GM19193 (cell line): Measurements from ENCODE around the gene ZNF331.

Experiments
- POLR2A ChIP-seq: IDR thresholded peaks from 4 replicates; pipeline ENCODE4 v1.6.1; 2011; ENCODE audit not compliant: insufficient read depth, insufficient read length; ENCODE audit errors: extremely low read depth

The ZNF331 gene

GRCh38 chr19:53520547-53521372 lies 17.2 kb upstream of the ZNF331 start:
- TF ChIP-seq POLR2A, result peak; percentile 27

- no peak for TF ChIP-seq POLR2A
These were observed 16.4 kb upstream of the ZNF331 start for GRCh38 chr19:53521373-53522202.

GRCh38 chr19:53525922-53526321 lies 12.0 kb upstream of the ZNF331 start:
- no peak for TF ChIP-seq POLR2A

GRCh38 chr19:53530622-53531021 lies 7.3 kb upstream of the ZNF331 start:
- no peak for TF ChIP-seq POLR2A

GRCh38 chr19:53531457-53531856 lies 6.5 kb upstream of the ZNF331 start:
- TF ChIP-seq POLR2A, result no peak

- no peak for TF ChIP-seq POLR2A
These were observed 5.6 kb upstream of the ZNF331 start for GRCh38 chr19:53532362-53532761.

- no peak for TF ChIP-seq POLR2A
These were observed 1.8 kb upstream of the ZNF331 start for GRCh38 chr19:53536225-53536548.

- no peak for TF ChIP-seq POLR2A
These were observed 824 bp upstream of the ZNF331 start for GRCh38 chr19:53537121-53537520.

GRCh38 chr19:53538378-53539109 lies 599 bp downstream of the ZNF331 start:
- no peak for TF ChIP-seq POLR2A

- TF ChIP-seq POLR2A, result no peak
These were observed 2.1 kb downstream of the ZNF331 start for GRCh38 chr19:53540091-53540490.

GRCh38 chr19:53541971-53542370 lies 4.0 kb downstream of the ZNF331 start:
- no peak for TF ChIP-seq POLR2A

- no peak for TF ChIP-seq POLR2A
These were observed 7.5 kb downstream of the ZNF331 start for GRCh38 chr19:53545271-53546065.

GRCh38 chr19:53546758-53547513 lies 9.0 kb downstream of the ZNF331 start:
- no peak for TF ChIP-seq POLR2A

- TF ChIP-seq POLR2A, result no peak
These were observed 11.4 kb downstream of the ZNF331 start for GRCh38 chr19:53549340-53549739.

- no peak for TF ChIP-seq POLR2A
These were observed 14.2 kb downstream of the ZNF331 start for GRCh38 chr19:53552001-53552721.
